GM23248 (cell line): Measurements from ENCODE around the gene SEZ6. TPM values are rescaled to one million over a fixed set of nuclear protein-coding genes. Genes with fewer than 3 reads are reported as not detected.

Experiments
- DNase-seq: peaks from one replicate; pipeline ENCODE4 v3.0.0-alpha.2; 2015
- H2AFZ ChIP-seq: fragments of 200-600 bp; sonication (generic); 2 replicates; pipeline ENCODE4 v1.6.1; 2016; ENCODE audit warnings: antibody characterized with exemption
- H3F3A ChIP-seq: fragments of 200-600 bp; sonication (generic); 2 replicates; pipeline ENCODE4 v1.6.1; 2016; ENCODE audit warnings: mild to moderate bottlenecking, antibody characterized with exemption, mixed run types; ENCODE audit not compliant: insufficient read depth
- H3K27ac ChIP-seq: fragments of 200-600 bp; sonication (generic); 2 replicates; pipeline ENCODE4 v1.5.1; 2016; ENCODE audit warnings: mild to moderate bottlenecking
- H3K27me3 ChIP-seq: fragments of 200-600 bp; sonication (generic); replicated peaks from 2 replicates; pipeline ENCODE4 v1.6.1; 2016; ENCODE audit warnings: mild to moderate bottlenecking; ENCODE audit not compliant: insufficient read depth
- H3K36me3 ChIP-seq: fragments of 200-600 bp; sonication (generic); 2 replicates; pipeline ENCODE4 v1.6.1; 2016; ENCODE audit warnings: low read depth, mild to moderate bottlenecking
- H3K4me1 ChIP-seq: fragments of 200-600 bp; sonication (generic); 2 replicates; pipeline ENCODE4 v1.6.1; 2016; ENCODE audit warnings: mild to moderate bottlenecking; ENCODE audit not compliant: insufficient read depth
- H3K4me2 ChIP-seq: fragments of 200-600 bp; sonication (generic); one replicate; pipeline ENCODE4 v1.6.1; 2016; ENCODE audit warnings: mild to moderate bottlenecking; ENCODE audit not compliant: unreplicated experiment
- H3K4me3 ChIP-seq: fragments of 200-600 bp; sonication (generic); 2 replicates; pipeline ENCODE4 v1.5.1; 2016; ENCODE audit warnings: mild to moderate bottlenecking
- H3K79me2 ChIP-seq: fragments of 200-600 bp; sonication (generic); 2 replicates; pipeline ENCODE4 v1.6.1; 2016; ENCODE audit warnings: mild to moderate bottlenecking; ENCODE audit not compliant: insufficient read depth
- H3K9ac ChIP-seq: fragments of 200-600 bp; sonication (generic); 2 replicates; pipeline ENCODE4 v1.6.1; 2016; ENCODE audit warnings: mild to moderate bottlenecking
- H3K9me2 ChIP-seq: fragments of 200-600 bp; sonication (generic); 2 replicates; pipeline ENCODE4 v1.6.1; 2016; ENCODE audit warnings: mixed run types, mild to moderate bottlenecking, moderate library complexity; ENCODE audit not compliant: insufficient read depth
- H3K9me3 ChIP-seq: fragments of 200-600 bp; sonication (generic); one replicate; pipeline ENCODE4 v1.6.1; 2017; ENCODE audit warnings: low read depth
- H4K20me1 ChIP-seq: fragments of 200-600 bp; sonication (generic); 2 replicates; pipeline ENCODE4 v1.6.0; 2016; ENCODE audit not compliant: insufficient read depth
- EZH2 ChIP-seq: fragments of 200-600 bp; sonication (generic); IDR thresholded peaks from 2 replicates; pipeline ENCODE4 v1.6.1; 2018; ENCODE audit warnings: antibody characterized with exemption, mild to moderate bottlenecking; ENCODE audit not compliant: insufficient read depth, poor library complexity, severe bottlenecking
- EZH2phosphoT487 ChIP-seq: fragments of 200-600 bp; sonication (generic); IDR thresholded peaks from 2 replicates; pipeline ENCODE4 v1.6.1; 2018; ENCODE audit warnings: antibody characterized with exemption, moderate library complexity, mild to moderate bottlenecking, low read depth; ENCODE audit not compliant: insufficient read depth
- WGBS, 2 experiments: methylation state at CpG; one replicate each; pipeline ENCODE4 v1.1.6; 2015 to 2017; ENCODE audit warnings: low lambda C conversion rate in 2 of 2, low coverage in 1 of 2; ENCODE audit errors: missing lambda C conversion rate in 2 of 2; 5-methylcytosine and 5-hydroxymethylcytosine counted together
- in situ Hi-C: fragments of 300-500 bp; cut with MboI; formaldehyde crosslinking; loops from 2 replicates; pipeline ENCODE4 v1.15.0; 2020
- polyA plus RNA-seq: library from polyadenylated mRNA; unstranded; fragments of >200 nt; fragmentation: Nextera tagmentation; extraction: Ambion mirVana; gene quantifications from 2 replicates; pipeline ENCODE4 v1.2.1, GENCODE V29; 2016
- total RNA-seq: library from RNA; depleted of rRNA; stranded (reverse); fragments of >200 nt; shearing (Covaris generic); gene quantifications from 2 replicates; pipeline ENCODE4 v1.2.3, GENCODE V29; 2014

The SEZ6 gene
- total and polyA plus RNA-seq, 2 experiments from 2014 or later: not detected

- 0 out of 2 replicates have a peak, but pooled peaks cover 3% of the 10 kb centered on the region for H3K36me3 ChIP-seq
- H3K4me2 ChIP-seq: no peak overlapping the region
- DNase-seq: no peak
- peaks cover 54% of the 10 kb centered on the region for H3K27me3 ChIP-seq
- TF ChIP-seq EZH2phosphoT487 (no peak), EZH2 (peak; percentile 40)
- peaks cover 6% of the 10 kb centered on the region for H3K4me1 ChIP-seq
- H3K9me2 ChIP-seq: no peaks in the 10 kb centered on the region
- no peaks in the 10 kb centered on the region for H4K20me1 ChIP-seq
- WGBS, 2 experiments: 13% methylated on average over 15 of the region's 15 CpGs
- H3K9me3 ChIP-seq: peaks cover 9% of the 10 kb centered on the region
- no peak overlapping the region for H3K9ac ChIP-seq
- in situ Hi-C loops: no loop called here
- no peak overlapping the region for H3K27ac ChIP-seq
- H3F3A ChIP-seq: peaks cover 8% of the 10 kb centered on the region
- H2AFZ ChIP-seq: no peak overlapping the region
- H3K4me3 ChIP-seq: no peak overlapping the region
- H3K79me2 ChIP-seq: no peaks in the 10 kb centered on the region
Measured at GRCh38 chr17:29038085-29038795, 32.4 kb upstream of the SEZ6 start.

- Histone ChIP-seq H3K4me1 (peaks cover 6% of the 10 kb centered on the region), H2AFZ (no peak overlapping the region), H3K9me2 (no peaks in the 10 kb centered on the region), H3K9me3 (peaks cover 9% of the 10 kb centered on the region), H4K20me1 (no peaks in the 10 kb centered on the region), H3K27ac (no peak overlapping the region), H3K36me3 (0 out of 2 replicates have a peak, but pooled peaks cover 3% of the 10 kb centered on the region), H3K9ac (no peak overlapping the region), H3K4me2 (no peak overlapping the region), H3F3A (peaks cover 8% of the 10 kb centered on the region), H3K79me2 (no peaks in the 10 kb centered on the region), H3K4me3 (no peak overlapping the region), H3K27me3 (peaks cover 59% of the 10 kb centered on the region)
- 29 to 30% methylated on average over 7 to 10 of the region's 10 CpGs for WGBS, 2 experiments
- TF ChIP-seq EZH2phosphoT487 (no peak), EZH2 (no peak)
- no peak for DNase-seq
- in situ Hi-C loops: no loop called here
Measured at GRCh38 chr17:29037739-29038084, 31.9 kb upstream of the SEZ6 start.

- Histone ChIP-seq H3F3A (peaks cover 8% of the 10 kb centered on the region), H4K20me1 (no peaks in the 10 kb centered on the region), H3K9ac (no peak overlapping the region), H3K27ac (no peak overlapping the region), H3K4me1 (peaks cover 6% of the 10 kb centered on the region), H3K27me3 (peaks cover 70% of the 10 kb centered on the region), H3K4me3 (no peak overlapping the region), H3K79me2 (no peaks in the 10 kb centered on the region), H3K4me2 (no peak overlapping the region), H3K9me3 (peaks cover 9% of the 10 kb centered on the region), H3K9me2 (no peaks in the 10 kb centered on the region), H2AFZ (no peak overlapping the region), H3K36me3 (0 out of 2 replicates have a peak, but pooled peaks cover 3% of the 10 kb centered on the region)
- WGBS, 2 experiments: 35 to 40% methylated on average over 5 of the region's 5 CpGs
- no peak for DNase-seq
- no peak for TF ChIP-seq EZH2
- no peak for TF ChIP-seq EZH2phosphoT487
- in situ Hi-C loops: no loop called here
Measured at GRCh38 chr17:29036584-29036983, 30.8 kb upstream of the SEZ6 start.

GRCh38 chr17:29034510-29034909 lies 28.7 kb upstream of the SEZ6 start:
- WGBS, 2 experiments: 14 to 16% methylated on average over 1 of the region's 1 CpG
- Histone ChIP-seq H2AFZ (no peak overlapping the region), H3K27ac (no peak overlapping the region), H3K4me1 (no peaks in the 10 kb centered on the region), H3K4me3 (no peak overlapping the region), H3K9me2 (no peaks in the 10 kb centered on the region), H3K79me2 (no peaks in the 10 kb centered on the region), H3K9me3 (peaks cover 9% of the 10 kb centered on the region), H3K4me2 (no peak overlapping the region), H4K20me1 (no peaks in the 10 kb centered on the region), H3F3A (no peaks in the 10 kb centered on the region), H3K27me3 (peaks cover 87% of the 10 kb centered on the region), H3K36me3 (0 out of 2 replicates have a peak, but pooled peaks cover 3% of the 10 kb centered on the region), H3K9ac (no peak overlapping the region)
- in situ Hi-C loops: no loop called here
- TF ChIP-seq EZH2: no peak
- no peak for TF ChIP-seq EZH2phosphoT487
- no peak for DNase-seq

- Histone ChIP-seq H3K9ac (no peak overlapping the region), H3K36me3 (0 out of 2 replicates have a peak, but pooled peaks cover 3% of the 10 kb centered on the region), H3K9me2 (no peaks in the 10 kb centered on the region), H3K9me3 (peaks cover 9% of the 10 kb centered on the region), H3K27ac (no peak overlapping the region), H2AFZ (no peak overlapping the region), H3K27me3 (peaks cover 88% of the 10 kb centered on the region), H3K79me2 (no peaks in the 10 kb centered on the region), H4K20me1 (no peaks in the 10 kb centered on the region), H3K4me1 (no peaks in the 10 kb centered on the region), H3K4me2 (no peak overlapping the region), H3F3A (no peaks in the 10 kb centered on the region), H3K4me3 (no peak overlapping the region)
- TF ChIP-seq EZH2 (no peak), EZH2phosphoT487 (no peak)
- 6 to 11% methylated on average over 6 of the region's 6 CpGs for WGBS, 2 experiments
- in situ Hi-C loops: no loop called here
- DNase-seq: no peak
Measured at GRCh38 chr17:29032857-29033197, 27.0 kb upstream of the SEZ6 start.
